ENCODE data around the gene APELA.

APELA gene

GRCh38 chr4:164876700-164877324 is at the start of gene APELA:
Gene APELA, plus strand, starts transcription at chr4:164877178. Its CDS starts 154 bp downstream, at chr4:164877332.
- Histone ChIP-seq H3K4me3 (no peak within 1 kb of the TSS), H3K36me3 (no peaks in the 10 kb centered on the region), H3K27me3 (no peaks in the 10 kb centered on the region), H3K27ac (no peak within 1 kb of the TSS), H3K4me1 (no peaks in the 10 kb centered on the region), H3K9me3 (no peaks in the 10 kb centered on the region)
- intact Hi-C loops (cut with DNase I; ENCODE audit: low total_unique reads) = no loop called here
- no peak for DNase-seq
- no peak for TF ChIP-seq CTCF (IDR thresholded peaks at IDR 0.05)

GRCh38 chr4:164828955-164829354 is 48.0 kb upstream of the APELA start:
- DNase-seq = no peak
- H3K27me3 ChIP-seq = no peaks in the 10 kb centered on the region
- no peak overlapping the region for H3K4me3 ChIP-seq
- TF ChIP-seq CTCF (IDR thresholded peaks at IDR 0.05) = no peak
- H3K36me3 ChIP-seq = no peaks in the 10 kb centered on the region
- H3K9me3 ChIP-seq = no peaks in the 10 kb centered on the region
- H3K4me1 ChIP-seq = no peaks in the 10 kb centered on the region
- intact Hi-C loops (cut with DNase I; ENCODE audit: low total_unique reads) = no loop called here
- H3K27ac ChIP-seq = no peak overlapping the region

- Histone ChIP-seq H3K9me3 (no peaks in the 10 kb centered on the region), H3K27ac (no peak overlapping the region), H3K36me3 (no peaks in the 10 kb centered on the region), H3K4me1 (no peaks in the 10 kb centered on the region), H3K27me3 (no peaks in the 10 kb centered on the region), H3K4me3 (no peak overlapping the region)
- TF ChIP-seq CTCF (IDR thresholded peaks at IDR 0.05) = no peak
- no peak for DNase-seq
- intact Hi-C loops (cut with DNase I; ENCODE audit: low total_unique reads) = no loop called here
Measured at GRCh38 chr4:164846566-164846965, 30.4 kb upstream of the APELA start.

- no peak for DNase-seq
- Histone ChIP-seq H3K27me3 (no peaks in the 10 kb centered on the region), H3K27ac (no peak overlapping the region), H3K9me3 (no peaks in the 10 kb centered on the region), H3K4me1 (no peaks in the 10 kb centered on the region), H3K4me3 (no peak overlapping the region), H3K36me3 (no peaks in the 10 kb centered on the region)
- no peak for TF ChIP-seq CTCF (IDR thresholded peaks at IDR 0.05)
- intact Hi-C loops (cut with DNase I; ENCODE audit: low total_unique reads) = no loop called here
Measured at GRCh38 chr4:164847016-164847415, 30.0 kb upstream of the APELA start.

- no peaks in the 10 kb centered on the region for H3K36me3 ChIP-seq
- no peaks in the 10 kb centered on the region for H3K9me3 ChIP-seq
- no peak for DNase-seq
- H3K4me1 ChIP-seq = no peaks in the 10 kb centered on the region
- no peaks in the 10 kb centered on the region for H3K27me3 ChIP-seq
- TF ChIP-seq CTCF (IDR thresholded peaks at IDR 0.05) = no peak
- no peak overlapping the region for H3K4me3 ChIP-seq
- intact Hi-C loops (cut with DNase I; ENCODE audit: low total_unique reads) = no loop called here
- no peak overlapping the region for H3K27ac ChIP-seq
Measured at GRCh38 chr4:164847967-164848649, 28.9 kb upstream of the APELA start.
